GM21515 (cell line): Measurements from ENCODE around the gene SNRPB2.

ENCODE experiments used
- ATAC-seq: cut with Tn5 transposase; IDR thresholded peaks from one replicate; pipeline ENCODE4 v1.9.1; 2021; ENCODE audit not compliant: unreplicated experiment

The SNRPB2 gene

DNA sequence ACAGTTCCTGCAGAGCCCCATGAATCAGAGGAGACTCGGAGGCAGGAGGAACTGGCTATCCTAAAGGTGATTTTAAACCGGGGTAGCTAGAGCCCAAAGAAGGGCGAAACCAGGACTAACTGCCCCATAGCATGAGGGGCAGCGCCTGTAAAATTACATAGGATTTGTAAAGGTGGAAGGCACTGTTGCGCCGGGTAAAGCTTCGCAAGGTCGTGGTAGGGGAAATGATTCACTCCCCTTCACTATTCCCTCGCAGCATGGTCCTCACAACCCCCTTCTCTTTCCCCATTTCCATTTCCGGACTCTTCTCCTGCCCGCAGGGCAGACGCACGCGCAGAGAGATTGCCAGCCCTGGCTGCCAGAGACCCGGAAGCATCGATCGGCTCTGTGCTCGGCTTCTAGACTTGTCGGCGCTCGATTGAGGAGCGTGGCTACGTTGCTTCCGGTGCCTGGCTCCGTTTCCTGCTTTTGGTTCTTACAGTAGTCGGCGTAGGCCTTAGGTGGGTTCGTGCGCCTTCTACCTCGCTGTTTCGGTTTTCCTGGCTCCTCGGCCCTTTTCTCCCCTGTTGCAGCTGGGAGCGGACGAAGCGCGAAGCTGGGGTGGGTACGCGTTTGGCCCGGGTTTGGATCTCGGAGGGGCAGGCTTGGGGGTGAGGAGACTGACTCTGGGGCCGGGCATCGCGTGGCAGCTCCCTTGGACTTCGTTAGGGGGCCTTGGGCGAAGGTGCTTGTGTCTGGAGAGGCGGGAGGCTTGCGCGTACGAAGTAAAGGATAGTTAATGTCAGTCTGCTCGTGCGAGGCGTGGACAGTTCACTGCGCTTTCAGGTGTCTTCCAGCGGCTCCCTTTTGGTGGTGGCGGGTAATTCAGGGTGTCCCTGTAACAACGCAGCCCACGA lies at the start of gene SNRPB2:
SNRPB2 (plus strand) TSS at position 462 of the 896 bp plus-strand sequence. CDS start 1,677 bp downstream, outside the sequence.
- peak; percentile 99 for ATAC-seq

DNA sequence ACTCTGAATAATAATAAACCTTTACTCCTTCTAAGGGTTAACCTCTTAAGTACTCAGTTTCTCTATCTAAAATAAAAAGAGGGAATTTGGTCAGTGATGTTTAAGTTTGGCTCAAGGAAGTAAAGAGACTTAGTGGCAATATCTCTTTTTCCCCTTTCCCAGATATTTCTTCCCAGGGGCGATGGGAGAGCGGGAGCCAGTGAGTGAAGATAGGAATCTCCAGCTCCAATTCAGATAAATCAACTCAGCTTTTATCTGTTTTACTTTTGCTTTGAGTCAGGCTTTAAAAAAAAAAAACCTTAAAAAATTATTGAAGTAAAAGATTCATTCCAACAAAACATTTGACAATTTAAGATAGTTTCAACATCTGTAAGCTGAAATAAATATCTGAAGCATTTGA lies 45.4 kb upstream of the SNRPB2 start:
- ATAC-seq: no peak

DNA sequence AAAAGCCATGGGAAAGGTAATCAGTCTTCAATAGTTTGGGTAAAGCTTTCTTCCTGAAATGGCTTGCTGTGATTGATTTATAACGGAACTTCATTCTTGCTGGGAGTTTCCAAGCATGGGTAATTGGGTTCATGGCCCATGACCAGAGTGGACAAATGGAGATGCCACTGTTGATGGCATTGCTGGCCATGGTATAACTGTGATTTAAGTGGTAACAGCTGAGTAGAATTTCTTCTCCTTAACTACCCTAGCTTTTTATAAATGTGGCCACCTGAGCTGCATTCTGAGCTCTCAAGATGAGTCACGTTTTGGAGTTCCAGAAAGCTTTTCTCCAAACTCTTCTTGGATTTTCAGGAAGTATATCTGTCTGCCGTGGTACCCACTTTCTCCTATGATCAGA lies 39.9 kb upstream of the SNRPB2 start:
- no peak for ATAC-seq

DNA sequence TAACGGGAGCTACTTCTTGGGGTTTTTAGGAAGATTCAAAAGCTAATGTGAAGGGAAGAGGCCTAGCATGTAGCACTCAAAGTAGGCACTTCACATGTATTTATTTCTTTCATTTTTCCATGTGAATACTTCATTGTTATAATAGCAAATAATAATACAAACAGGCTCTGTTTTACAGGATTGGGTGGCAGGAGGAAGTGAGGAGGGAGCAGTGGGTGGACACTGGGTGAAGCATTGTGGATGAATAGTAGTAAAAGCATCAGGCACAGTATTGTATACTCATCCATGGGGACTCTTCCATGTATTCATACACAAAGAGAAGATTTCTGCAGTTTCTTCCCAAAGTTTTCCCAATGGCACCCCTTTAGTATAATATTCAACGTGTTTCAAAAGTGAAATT lies 38.4 kb upstream of the SNRPB2 start:
- no peak for ATAC-seq

DNA sequence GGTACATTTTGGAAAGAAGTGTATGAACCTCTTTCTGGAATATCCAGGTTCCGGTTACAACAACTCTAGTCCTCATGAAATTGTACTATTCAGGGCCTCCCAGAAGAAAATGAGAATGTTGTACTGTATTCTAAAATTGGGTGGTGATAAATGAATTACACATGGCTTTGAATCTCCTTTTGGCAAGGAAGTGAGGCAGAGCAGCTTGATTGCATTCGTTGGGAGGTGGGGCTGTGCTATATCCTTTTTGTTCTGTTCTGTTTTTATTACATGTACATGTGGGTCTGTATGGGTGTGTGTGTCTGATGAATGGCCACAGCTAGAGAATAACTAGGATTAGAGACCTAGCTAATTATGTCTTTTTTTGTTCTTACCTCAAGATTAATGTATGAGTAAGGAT lies 37.8 kb upstream of the SNRPB2 start:
- no peak for ATAC-seq

DNA sequence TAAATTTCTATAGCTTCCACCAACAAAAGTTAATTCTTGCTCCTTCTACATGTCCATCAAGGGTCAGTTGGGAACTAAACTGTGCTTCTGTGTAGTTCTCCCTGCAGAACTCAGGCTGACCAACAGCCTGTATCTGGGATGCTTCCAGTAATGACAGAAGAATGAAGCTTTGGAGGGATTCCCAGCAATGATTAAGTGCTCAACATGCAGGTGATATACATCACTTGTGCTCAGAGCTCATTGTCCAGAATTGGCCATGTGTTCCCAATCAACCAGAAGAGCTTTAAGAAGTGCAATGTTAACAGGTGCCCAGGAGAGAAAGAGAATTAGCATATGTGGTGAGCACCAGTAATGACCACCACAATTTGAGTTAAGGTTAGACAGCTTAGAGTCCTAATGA lies 37.4 kb upstream of the SNRPB2 start:
- no peak for ATAC-seq

DNA sequence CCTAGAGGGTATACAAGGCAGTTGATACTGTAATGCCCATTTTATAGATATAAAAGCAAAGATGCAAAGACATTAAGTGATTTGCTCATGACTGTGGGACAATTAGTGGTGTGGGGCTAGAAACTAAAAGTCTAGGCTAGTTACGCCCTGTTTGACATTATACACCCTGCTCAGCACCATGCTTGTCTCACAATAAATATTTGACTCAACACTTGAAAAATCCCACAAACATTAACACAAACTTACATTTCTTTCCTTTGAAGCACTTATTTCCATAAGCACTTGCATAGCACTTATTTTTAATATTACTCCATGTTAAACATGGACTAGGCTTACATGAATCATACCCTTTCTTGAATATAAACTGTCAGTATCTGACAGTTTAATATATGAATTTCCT lies 36.5 kb upstream of the SNRPB2 start:
- no peak for ATAC-seq

DNA sequence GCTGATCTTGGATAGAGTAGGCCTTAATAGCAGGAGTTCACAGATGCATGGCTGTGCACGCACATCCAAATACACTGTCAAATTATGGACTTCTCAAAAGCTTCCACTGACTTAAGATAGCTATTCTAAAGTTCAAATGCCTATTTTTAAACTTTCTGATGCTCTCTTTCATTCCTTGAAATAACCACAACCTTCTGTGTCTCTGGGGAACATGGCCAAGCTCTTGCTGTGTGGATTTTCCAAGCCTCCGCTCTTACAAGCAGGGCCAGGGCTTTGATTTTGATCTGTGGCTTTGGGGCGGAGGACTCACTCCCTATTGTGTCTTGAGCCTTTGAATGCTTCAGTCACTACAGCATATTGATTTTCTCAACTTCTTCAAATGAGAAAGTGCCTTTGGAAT lies 35.7 kb upstream of the SNRPB2 start:
- ATAC-seq: no peak

DNA sequence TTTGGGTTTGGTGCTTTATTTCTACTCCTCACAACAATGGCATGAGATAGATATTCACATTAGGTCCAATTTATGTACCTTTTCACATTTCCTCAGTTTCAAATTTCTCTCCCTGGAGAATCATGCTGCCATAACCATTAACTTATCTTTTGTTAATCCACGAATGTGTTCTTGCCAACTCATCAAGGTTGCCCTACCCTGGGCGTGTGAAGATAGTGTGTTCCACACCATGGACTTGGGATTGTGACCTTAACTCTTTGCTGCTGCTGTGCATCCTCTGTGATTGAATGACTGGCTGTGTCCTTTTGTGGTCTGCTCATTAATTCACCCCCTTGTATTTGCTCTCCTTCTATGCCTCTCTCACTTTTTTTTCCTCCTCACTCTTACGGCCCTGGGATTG lies 34.2 kb upstream of the SNRPB2 start:
- no peak for ATAC-seq

DNA sequence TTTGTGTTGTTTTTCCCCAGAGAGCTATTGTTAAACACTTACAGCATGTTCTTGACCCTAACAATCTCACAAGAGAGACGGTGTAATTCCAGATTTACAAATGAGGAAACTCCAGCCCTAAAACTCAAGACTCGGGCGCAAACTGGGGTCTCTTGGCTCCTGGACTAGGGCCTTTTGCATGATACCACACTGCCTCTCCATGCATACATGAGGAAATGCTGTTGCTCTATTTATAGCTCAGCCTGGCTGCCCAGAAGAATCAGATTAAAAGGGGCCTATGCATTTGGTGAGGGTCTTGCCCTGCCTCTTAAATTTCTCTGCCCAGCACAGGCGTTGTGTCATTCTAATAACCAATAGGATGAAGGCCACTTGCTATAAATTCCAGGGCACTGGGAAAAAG lies 30.5 kb upstream of the SNRPB2 start:
- ATAC-seq: no peak

DNA sequence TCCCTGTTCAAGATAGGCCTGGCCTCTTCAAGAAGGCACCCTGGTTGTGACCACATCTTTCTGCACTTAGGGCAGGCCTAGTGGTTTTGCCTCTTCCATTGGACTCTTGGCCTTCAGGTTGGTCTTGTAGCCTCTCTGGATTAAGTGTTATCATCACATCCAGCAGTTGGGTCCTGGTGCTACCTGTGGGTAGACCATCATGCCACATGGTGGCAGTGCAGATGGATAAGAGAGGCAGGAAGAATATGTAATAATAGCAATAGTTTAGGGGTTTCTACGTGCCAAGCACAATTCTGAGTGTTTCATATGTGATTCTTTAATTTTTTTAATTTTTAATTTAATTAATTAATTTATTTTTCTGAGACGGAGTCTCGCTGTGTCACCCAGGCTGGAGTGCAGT lies 28.5 kb upstream of the SNRPB2 start:
- ATAC-seq: no peak

DNA sequence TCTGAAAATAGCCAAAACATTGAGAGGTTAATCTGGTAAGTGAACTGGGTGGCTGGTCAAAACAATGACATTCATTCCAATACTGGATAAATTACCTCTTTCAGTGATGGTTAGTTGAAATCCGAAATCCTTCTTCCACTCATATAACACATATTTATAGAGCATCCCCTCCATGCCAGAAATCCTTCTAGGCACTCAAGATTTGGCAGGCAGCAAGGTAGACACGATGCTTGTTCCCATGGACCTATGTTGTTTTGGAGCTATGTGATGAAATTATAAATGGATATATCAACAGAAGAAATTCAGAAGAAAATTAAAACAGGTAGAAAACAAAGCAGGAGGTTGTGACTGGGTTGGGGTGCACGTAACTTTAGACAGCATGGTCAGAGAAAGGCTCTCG lies 26.3 kb upstream of the SNRPB2 start:
- no peak for ATAC-seq

DNA sequence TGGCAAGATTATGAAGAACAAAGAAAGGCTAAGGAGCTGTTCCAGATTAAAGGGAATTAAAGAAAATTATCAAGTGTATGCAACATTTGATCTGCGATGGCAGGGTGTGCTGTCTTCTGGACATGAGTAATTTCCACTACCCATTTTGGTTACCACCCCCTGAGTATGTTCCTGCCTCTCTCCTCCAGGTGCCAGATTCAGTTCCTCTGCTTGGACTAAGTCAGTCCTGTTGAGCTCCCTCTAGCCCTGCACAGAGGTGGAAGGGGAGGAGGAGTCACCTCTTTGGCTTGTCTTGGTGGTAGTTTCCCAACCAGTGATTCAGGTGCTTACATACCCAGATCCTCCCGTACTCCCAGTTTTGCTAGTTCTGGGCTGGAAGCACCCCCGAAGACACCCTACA lies 22.2 kb upstream of the SNRPB2 start:
- ATAC-seq: no peak

DNA sequence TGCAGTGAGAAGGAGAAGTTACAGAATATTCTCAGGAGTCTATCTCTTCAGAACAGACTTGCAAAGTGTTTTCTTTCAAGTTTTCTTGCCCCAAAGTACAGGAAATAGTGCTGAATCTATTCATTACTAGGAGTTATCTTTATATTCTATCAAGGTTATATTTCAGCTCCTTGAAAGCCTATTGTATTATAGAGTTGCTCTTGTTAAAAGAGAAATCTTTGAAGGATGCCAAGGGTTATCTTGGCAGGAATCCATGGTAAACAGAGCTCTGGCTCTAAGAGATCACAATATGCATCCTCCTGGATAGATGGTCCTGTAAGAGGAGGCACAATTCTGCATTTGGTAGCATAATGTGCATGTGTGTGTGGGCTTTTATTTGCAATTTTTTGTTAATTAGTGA lies 21.2 kb upstream of the SNRPB2 start:
- ATAC-seq: peak; percentile 14

DNA sequence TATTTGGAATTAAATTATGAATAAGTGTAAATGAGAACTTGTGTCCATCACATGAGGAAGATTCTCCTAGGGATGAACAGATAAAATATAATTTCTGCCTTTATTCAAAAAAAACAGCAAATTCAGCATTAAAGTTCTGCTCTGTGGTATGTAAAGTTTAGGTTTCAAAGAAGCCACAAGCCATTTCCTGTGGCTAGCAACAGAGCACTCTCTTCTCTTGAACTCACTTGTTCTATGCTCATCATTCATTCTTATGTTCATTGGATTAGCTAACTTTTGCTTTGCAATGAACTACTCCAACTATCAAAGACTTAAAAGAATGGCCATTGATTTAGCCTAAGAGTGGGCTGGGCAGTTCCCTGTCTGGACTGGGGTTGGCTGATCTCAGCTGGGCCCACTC lies 20.8 kb upstream of the SNRPB2 start:
- ATAC-seq: peak; percentile 88

DNA sequence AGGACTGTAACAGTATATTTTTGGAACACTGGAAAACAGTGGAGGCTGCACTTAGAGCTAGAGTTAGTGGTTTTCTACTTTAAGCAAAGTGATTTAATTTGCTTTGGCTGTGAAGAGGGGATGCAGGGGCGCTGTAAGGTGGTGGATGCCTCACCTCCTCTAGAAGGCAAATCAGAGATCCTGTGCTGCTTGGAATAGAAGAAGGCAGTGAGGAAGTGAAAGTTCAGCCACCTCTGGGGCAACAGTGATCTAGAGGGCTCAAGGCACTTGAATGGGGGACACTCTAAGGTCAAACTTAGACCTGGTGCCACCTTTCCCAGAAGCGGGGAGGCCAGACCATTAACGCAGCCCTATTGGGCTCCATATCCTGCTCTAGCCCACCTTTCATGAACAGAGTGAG lies 19.0 kb upstream of the SNRPB2 start:
- peak; percentile 58 for ATAC-seq

DNA sequence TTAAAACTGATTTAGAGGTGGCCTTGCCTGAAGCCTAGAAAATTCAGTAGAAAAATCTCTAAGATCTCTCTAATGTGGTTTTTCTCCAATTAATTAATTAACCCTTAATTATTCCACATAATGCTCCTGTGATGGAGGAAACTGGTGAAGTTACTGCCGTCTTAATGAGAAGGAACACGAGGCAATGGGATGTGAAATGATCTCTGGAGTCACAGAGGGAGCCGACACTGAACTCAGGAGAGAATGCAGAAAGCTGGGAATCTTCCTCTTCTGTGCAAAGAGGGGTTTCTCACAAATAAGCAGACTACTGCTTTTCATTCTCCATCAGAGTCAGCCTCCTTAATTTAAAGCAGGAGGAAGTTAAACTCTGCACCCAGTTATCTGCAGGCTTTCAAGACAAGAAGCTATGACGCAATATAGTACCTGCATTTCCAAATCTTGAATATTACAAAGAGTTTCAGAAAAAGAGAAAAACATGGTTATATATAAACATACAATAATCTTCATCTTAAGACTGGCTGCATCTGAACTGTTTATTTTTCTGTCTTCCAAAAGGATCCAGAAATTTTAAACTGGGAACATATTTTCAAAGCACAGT lies 18.1 kb upstream of the SNRPB2 start:
- no peak for ATAC-seq

DNA sequence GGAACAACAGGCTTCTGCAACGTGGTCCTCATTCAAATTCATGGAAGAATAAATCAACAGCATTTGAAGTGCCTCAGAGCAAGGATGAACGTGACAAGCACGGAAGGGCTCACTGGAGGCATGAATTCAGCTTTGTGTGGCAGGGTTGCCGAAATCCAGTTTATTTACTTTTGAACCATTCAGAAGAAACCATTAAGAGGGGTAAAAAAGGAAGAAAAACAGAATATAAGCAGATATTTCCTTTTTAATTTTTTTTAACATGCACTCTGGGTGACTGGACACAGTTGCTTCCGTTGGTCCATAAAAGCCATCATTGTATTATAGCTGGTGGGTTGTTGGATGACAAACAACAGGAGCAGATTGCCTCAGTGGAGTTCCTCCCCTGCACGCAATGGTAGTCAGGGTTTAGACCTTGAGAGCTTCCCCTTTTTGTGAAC lies 17.3 kb upstream of the SNRPB2 start:
- ATAC-seq: no peak

DNA sequence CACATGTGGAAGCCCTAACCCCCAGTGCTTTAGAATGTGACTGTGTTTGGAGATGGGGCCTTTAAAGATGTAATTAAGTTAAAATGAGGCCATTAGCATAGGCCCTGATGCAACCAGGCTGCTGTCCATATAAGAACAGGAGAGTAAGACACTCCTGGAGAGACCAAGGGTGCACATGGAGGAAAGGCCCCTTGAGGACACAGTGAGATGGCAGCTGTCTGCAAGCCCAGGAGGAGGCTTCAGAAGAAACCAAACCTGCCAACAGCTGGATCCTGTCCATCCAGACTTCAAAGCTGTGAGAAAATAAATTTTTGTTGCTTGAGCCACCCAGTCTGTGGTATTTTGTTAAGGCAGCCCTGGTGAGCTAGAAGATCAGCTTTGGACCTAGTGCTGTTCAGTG lies 16.8 kb upstream of the SNRPB2 start:
- ATAC-seq: no peak

DNA sequence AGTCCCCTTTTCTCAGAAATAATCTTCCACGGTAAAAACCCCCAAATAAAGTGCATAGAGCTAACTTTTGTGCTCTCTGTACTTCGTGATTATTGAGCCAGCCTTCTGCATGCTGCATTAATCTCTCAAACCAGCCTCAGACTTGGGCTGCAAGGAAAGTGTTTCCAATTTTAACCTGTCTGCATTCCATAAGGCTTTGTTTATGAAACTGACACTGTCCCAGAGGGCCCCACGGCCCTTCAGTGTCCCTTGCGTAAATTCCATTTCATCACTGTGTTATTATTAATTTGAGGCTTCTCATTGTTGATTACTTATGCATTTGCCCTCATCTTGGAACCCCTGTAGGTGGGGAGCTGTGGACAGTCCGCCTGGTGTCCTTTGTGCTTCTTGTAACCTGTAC lies 15.6 kb upstream of the SNRPB2 start:
- ATAC-seq: no peak

DNA sequence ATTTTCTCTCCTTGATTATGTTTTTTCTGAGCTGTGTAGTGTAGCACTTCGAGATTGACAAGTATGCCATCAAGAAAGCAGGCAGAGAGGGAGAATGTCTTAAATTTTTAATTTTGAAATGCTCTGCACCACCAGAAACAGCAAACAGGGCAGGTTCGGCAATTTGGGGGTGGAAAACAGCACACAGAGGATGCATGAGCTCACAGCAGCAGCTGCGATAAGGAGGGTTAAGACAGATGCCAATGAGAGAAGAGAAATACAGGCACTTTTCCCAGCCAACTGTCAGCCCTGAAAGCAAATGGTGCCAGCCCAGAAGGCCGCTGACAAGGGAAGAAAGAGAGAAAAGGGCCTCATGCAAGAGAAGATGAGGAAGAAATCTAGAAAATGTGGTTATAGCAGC lies 15.1 kb upstream of the SNRPB2 start:
- ATAC-seq: no peak

DNA sequence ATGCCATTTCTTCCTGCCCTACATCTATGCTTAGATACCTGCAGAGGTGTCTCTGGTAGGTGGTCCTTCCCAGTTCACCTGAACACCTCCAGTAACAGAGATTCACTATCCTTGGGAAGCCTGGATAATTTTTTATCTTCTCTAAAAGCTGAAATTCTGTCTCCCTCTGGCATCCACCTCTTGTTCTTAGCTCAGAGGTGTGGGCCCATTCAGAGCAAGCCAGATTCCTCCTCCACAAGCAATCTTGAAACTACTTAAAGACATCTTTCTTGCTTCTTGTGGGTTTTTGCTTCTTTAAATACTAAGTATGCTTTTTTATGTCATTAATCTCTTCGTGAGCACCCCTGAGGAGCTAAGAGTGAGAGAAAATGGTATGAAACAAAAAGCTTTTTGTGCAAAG lies 10.4 kb upstream of the SNRPB2 start:
- ATAC-seq: no peak

DNA sequence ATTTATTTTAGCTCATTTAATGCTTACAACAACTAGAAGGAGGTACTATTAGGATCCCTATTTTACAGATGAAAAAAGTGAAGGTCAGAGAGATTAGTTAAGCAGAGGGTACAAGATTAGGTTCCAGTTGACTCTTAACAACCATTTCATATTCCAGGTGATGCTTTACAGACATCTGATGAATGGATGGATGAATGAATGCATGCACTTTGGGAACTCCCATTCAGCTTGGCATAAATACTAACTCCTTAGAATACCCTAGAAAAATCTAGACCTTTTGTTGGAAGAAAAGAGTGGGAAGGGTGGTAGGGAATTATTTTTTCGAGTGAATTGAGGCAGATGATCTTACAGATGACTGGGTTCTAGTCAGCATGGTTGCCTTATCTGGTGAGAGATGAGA lies 746 bp upstream of the SNRPB2 start:
- no peak for ATAC-seq
